Body of pancreas (tissue), 4 donors: ENCODE measurements around the gene ACP2.

Source experiments
- POLR2A ChIP-seq, 3 donors: fragments of 450-650 bp; IDR thresholded peaks; one replicate each; pipeline ENCODE4 v1.6.1; 2016; ENCODE audit warnings: antibody characterized with exemption in 3 of 3, mild to moderate bottlenecking in 2 of 3
- TF ChIP-seq, protein P1 (sequence below), 7 experiments: fragments of 450-650 bp in 4 of 7; fragments of 200-600 bp in 3 of 7; sonication (generic) in 3 of 7; IDR thresholded peaks; one replicate each; pipeline ENCODE4 v1.5.1; 2016 to 2019; ENCODE audit warnings: antibody characterized with exemption in 7 of 7

DNA sequence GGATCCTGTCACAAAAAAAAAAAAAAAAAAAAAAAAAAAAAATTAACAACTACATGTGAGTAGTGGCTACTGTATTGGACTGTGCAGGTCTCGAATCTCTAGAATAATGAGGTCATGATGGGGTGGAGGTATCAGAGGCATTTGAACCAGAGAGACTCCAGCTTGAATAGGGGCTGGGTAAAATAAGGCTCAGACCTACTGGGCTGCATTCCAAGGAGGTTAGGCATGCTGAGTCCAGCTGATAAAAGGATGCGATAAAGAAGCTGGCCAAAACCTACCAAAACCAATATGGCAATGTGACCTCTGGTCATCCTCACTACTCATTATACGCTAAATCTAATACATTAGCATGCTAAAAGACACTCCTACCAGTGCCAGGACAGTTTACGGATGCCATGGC is 56.5 kb downstream of the ACP2 start:
- TF ChIP-seq, protein P1, sequence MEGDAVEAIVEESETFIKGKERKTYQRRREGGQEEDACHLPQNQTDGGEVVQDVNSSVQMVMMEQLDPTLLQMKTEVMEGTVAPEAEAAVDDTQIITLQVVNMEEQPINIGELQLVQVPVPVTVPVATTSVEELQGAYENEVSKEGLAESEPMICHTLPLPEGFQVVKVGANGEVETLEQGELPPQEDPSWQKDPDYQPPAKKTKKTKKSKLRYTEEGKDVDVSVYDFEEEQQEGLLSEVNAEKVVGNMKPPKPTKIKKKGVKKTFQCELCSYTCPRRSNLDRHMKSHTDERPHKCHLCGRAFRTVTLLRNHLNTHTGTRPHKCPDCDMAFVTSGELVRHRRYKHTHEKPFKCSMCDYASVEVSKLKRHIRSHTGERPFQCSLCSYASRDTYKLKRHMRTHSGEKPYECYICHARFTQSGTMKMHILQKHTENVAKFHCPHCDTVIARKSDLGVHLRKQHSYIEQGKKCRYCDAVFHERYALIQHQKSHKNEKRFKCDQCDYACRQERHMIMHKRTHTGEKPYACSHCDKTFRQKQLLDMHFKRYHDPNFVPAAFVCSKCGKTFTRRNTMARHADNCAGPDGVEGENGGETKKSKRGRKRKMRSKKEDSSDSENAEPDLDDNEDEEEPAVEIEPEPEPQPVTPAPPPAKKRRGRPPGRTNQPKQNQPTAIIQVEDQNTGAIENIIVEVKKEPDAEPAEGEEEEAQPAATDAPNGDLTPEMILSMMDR (IDR thresholded peaks at IDR 0.05) = no peak
- TF ChIP-seq POLR2A (IDR thresholded peaks at IDR 0.05) = no peak
